Measurements from ENCODE around the gene NKAIN1. TPM values are rescaled to one million over a fixed set of nuclear protein-coding genes. Genes with fewer than 3 reads are reported as not detected.
"Not testable (repeated sequence)": the region's sequence is repeated elsewhere in the genome, so short reads cannot be mapped to it uniquely, and the experiment has no call there.

NKAIN1 gene
- total and polyA plus RNA-seq, 9 donors: 1.1 to 2.6 (median 1.8) TPM

GRCh38 chr1:31183126-31183525, 56.6 kb downstream of the NKAIN1 start:
- H3K4me3 ChIP-seq (ENCODE audit: low read length): no peak overlapping the region
- no peak overlapping the region for H3K27ac ChIP-seq (ENCODE audit: low read length)
- WGBS (ENCODE audit: insufficient coverage): no CpG with 5 or more reads among the region's 6 CpGs
- peaks cover 2% of the 10 kb centered on the region for H3K27me3 ChIP-seq (ENCODE audit: control insufficient read depth, insufficient read depth, low read length)
- H3K36me3 ChIP-seq (ENCODE audit: control insufficient read depth, insufficient read depth, low read length): no peaks in the 10 kb centered on the region
- H3K9me3 ChIP-seq (replicated peaks; ENCODE audit: control insufficient read depth, low read depth, low read length): no peaks in the 10 kb centered on the region
- no peak for DNase-seq
- peaks cover 13% of the 10 kb centered on the region for H3K4me1 ChIP-seq (ENCODE audit: control insufficient read depth, insufficient read depth, low read length)

GRCh38 chr1:31182352-31182751, 57.3 kb downstream of the NKAIN1 start:
- peak; percentile 98 for DNase-seq
- Histone ChIP-seq H3K27me3 (ENCODE audit: control insufficient read depth, insufficient read depth, low read length) (peaks cover 2% of the 10 kb centered on the region), H3K4me1 (ENCODE audit: control insufficient read depth, insufficient read depth, low read length) (peaks cover 13% of the 10 kb centered on the region), H3K27ac (ENCODE audit: low read length) (peak overlapping the region; percentile 72), H3K36me3 (ENCODE audit: control insufficient read depth, insufficient read depth, low read length) (no peaks in the 10 kb centered on the region), H3K4me3 (ENCODE audit: low read length) (peak overlapping the region; percentile 31), H3K9me3 (replicated peaks; ENCODE audit: control insufficient read depth, low read depth, low read length) (no peaks in the 10 kb centered on the region)
- WGBS (ENCODE audit: insufficient coverage): 2% methylated on average over 11 of the region's 18 CpGs

GRCh38 chr1:31181515-31182343, 58.0 kb downstream of the NKAIN1 start:
- H3K36me3 ChIP-seq (ENCODE audit: control insufficient read depth, insufficient read depth, low read length): no peaks in the 10 kb centered on the region
- H3K27me3 ChIP-seq (ENCODE audit: control insufficient read depth, insufficient read depth, low read length): peaks cover 2% of the 10 kb centered on the region
- no peaks in the 10 kb centered on the region for H3K9me3 ChIP-seq (replicated peaks; ENCODE audit: control insufficient read depth, low read depth, low read length)
- peak overlapping the region; percentile 72 for H3K27ac ChIP-seq (ENCODE audit: low read length)
- peak; percentile 89 for DNase-seq
- H3K4me1 ChIP-seq (ENCODE audit: control insufficient read depth, insufficient read depth, low read length): peaks cover 13% of the 10 kb centered on the region
- 13% methylated on average over 39 of the region's 52 CpGs for WGBS (ENCODE audit: insufficient coverage)
- peak overlapping the region; percentile 31 for H3K4me3 ChIP-seq (ENCODE audit: low read length)

- no CpG with 5 or more reads among the region's 6 CpGs for WGBS (ENCODE audit: insufficient coverage)
- Histone ChIP-seq H3K36me3 (ENCODE audit: control insufficient read depth, insufficient read depth, low read length) (no peaks in the 10 kb centered on the region), H3K9me3 (replicated peaks; ENCODE audit: control insufficient read depth, low read depth, low read length) (no peaks in the 10 kb centered on the region), H3K27ac (ENCODE audit: low read length) (no peak overlapping the region), H3K4me1 (ENCODE audit: control insufficient read depth, insufficient read depth, low read length) (peaks cover 13% of the 10 kb centered on the region), H3K27me3 (ENCODE audit: control insufficient read depth, insufficient read depth, low read length) (peaks cover 2% of the 10 kb centered on the region), H3K4me3 (ENCODE audit: low read length) (no peak overlapping the region)
- no peak for DNase-seq
Measured at GRCh38 chr1:31180338-31180737, 59.3 kb downstream of the NKAIN1 start.

- H3K4me3 ChIP-seq (ENCODE audit: low read length); H3K9me3 ChIP-seq (replicated peaks; ENCODE audit: control insufficient read depth, low read depth, low read length); H3K4me1 ChIP-seq (ENCODE audit: control insufficient read depth, insufficient read depth, low read length); H3K36me3 ChIP-seq (ENCODE audit: control insufficient read depth, insufficient read depth, low read length); H3K27me3 ChIP-seq (ENCODE audit: control insufficient read depth, insufficient read depth, low read length); DNase-seq; H3K27ac ChIP-seq (ENCODE audit: low read length): not testable (repeated sequence)
- 96% methylated on average over 24 of the region's 33 CpGs for WGBS (ENCODE audit: insufficient coverage)
Measured at GRCh38 chr1:31176291-31176690, 63.4 kb downstream of the NKAIN1 start.

GRCh38 chr1:31170486-31170735, 69.3 kb downstream of the NKAIN1 start:
- Histone ChIP-seq H3K4me3 (ENCODE audit: low read length) (no peak overlapping the region), H3K4me1 (ENCODE audit: control insufficient read depth, insufficient read depth, low read length) (peaks cover 5% of the 10 kb centered on the region), H3K27me3 (ENCODE audit: control insufficient read depth, insufficient read depth, low read length) (no peaks in the 10 kb centered on the region), H3K27ac (ENCODE audit: low read length) (peak overlapping the region; percentile 32), H3K36me3 (ENCODE audit: control insufficient read depth, insufficient read depth, low read length) (no peaks in the 10 kb centered on the region), H3K9me3 (replicated peaks; ENCODE audit: control insufficient read depth, low read depth, low read length) (no peaks in the 10 kb centered on the region)
- DNase-seq: no peak
- WGBS (ENCODE audit: insufficient coverage): no CpG with 5 or more reads among the region's 4 CpGs

GRCh38 chr1:31166462-31166861, 73.2 kb downstream of the NKAIN1 start:
- Histone ChIP-seq H3K4me3 (ENCODE audit: low read length) (no peak overlapping the region), H3K36me3 (ENCODE audit: control insufficient read depth, insufficient read depth, low read length) (no peaks in the 10 kb centered on the region), H3K27ac (ENCODE audit: low read length) (no peak overlapping the region), H3K9me3 (replicated peaks; ENCODE audit: control insufficient read depth, low read depth, low read length) (no peaks in the 10 kb centered on the region), H3K4me1 (ENCODE audit: control insufficient read depth, insufficient read depth, low read length) (peaks cover 5% of the 10 kb centered on the region), H3K27me3 (ENCODE audit: control insufficient read depth, insufficient read depth, low read length) (no peaks in the 10 kb centered on the region)
- WGBS (ENCODE audit: insufficient coverage): 90% methylated on average over 3 of the region's 8 CpGs
- no peak for DNase-seq

- 80% methylated on average over 1 of the region's 5 CpGs for WGBS (ENCODE audit: insufficient coverage)
- H3K36me3 ChIP-seq (ENCODE audit: control insufficient read depth, insufficient read depth, low read length): no peaks in the 10 kb centered on the region
- H3K9me3 ChIP-seq (replicated peaks; ENCODE audit: control insufficient read depth, low read depth, low read length): no peaks in the 10 kb centered on the region
- no peak overlapping the region for H3K4me3 ChIP-seq (ENCODE audit: low read length)
- H3K27me3 ChIP-seq (ENCODE audit: control insufficient read depth, insufficient read depth, low read length): no peaks in the 10 kb centered on the region
- DNase-seq: no peak
- H3K27ac ChIP-seq (ENCODE audit: low read length): no peak overlapping the region
- no peaks in the 10 kb centered on the region for H3K4me1 ChIP-seq (ENCODE audit: control insufficient read depth, insufficient read depth, low read length)
Measured at GRCh38 chr1:31164291-31164690, 75.4 kb downstream of the NKAIN1 start.

GRCh38 chr1:31163866-31164265, 75.8 kb downstream of the NKAIN1 start:
- DNase-seq: no peak
- Histone ChIP-seq H3K4me3 (ENCODE audit: low read length) (no peak overlapping the region), H3K27ac (ENCODE audit: low read length) (no peak overlapping the region), H3K4me1 (ENCODE audit: control insufficient read depth, insufficient read depth, low read length) (no peaks in the 10 kb centered on the region), H3K9me3 (replicated peaks; ENCODE audit: control insufficient read depth, low read depth, low read length) (no peaks in the 10 kb centered on the region), H3K36me3 (ENCODE audit: control insufficient read depth, insufficient read depth, low read length) (no peaks in the 10 kb centered on the region), H3K27me3 (ENCODE audit: control insufficient read depth, insufficient read depth, low read length) (no peaks in the 10 kb centered on the region)
- WGBS (ENCODE audit: insufficient coverage): 97% methylated on average over 6 of the region's 9 CpGs

- no peaks in the 10 kb centered on the region for H3K9me3 ChIP-seq (replicated peaks; ENCODE audit: control insufficient read depth, low read depth, low read length)
- no peaks in the 10 kb centered on the region for H3K36me3 ChIP-seq (ENCODE audit: control insufficient read depth, insufficient read depth, low read length)
- no peak overlapping the region for H3K4me3 ChIP-seq (ENCODE audit: low read length)
- no peak for DNase-seq
- no peaks in the 10 kb centered on the region for H3K4me1 ChIP-seq (ENCODE audit: control insufficient read depth, insufficient read depth, low read length)
- H3K27ac ChIP-seq (ENCODE audit: low read length): no peak overlapping the region
- WGBS (ENCODE audit: insufficient coverage): 70% methylated on average over 2 of the region's 5 CpGs
- no peaks in the 10 kb centered on the region for H3K27me3 ChIP-seq (ENCODE audit: control insufficient read depth, insufficient read depth, low read length)
Measured at GRCh38 chr1:31161571-31161970, 78.1 kb downstream of the NKAIN1 start.
